NCI-H146 (cell line): ENCODE measurements around the gene IKZF3.
A peak's percentile ranks its signal among the peaks of the same experiment; 100 is the strongest.
"Not testable (repeated sequence)": the region's sequence is repeated elsewhere in the genome, so short reads cannot be mapped to it uniquely, and the experiment has no call there.

ENCODE experiments used
- DNase-seq: peaks from one replicate; lab custom pipeline; 2025; lab: John Stamatoyannopoulos, UW

The IKZF3 gene

DNA sequence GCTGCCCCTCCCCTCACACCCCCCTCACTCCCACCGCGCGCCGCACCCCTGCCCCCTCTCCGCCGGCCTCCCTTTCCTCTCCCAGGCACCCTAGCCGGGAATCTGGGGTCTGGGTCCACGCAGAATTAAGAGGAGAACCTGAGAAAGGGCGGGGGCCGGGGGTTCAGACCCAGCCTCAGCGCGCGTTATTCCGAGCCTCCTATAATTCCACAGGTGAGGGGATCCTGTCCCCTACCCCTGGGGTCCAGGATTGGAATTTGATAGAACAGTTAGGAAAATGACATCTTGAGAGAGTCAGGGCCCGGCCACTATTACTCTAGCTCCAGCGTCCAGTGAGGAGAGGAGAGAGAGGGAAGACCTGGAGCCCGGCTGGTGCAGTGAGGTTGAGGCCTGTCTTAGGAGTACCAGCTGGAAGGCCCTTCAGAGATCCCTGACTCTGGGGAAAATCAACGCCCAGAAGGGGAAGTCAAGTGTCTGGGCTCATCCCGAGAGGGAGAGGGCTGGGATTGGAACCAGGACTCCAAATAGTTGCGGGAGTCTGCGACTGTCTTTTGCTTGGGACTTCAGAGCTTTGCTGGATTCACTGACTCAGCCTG is 109.1 kb downstream of the IKZF3 start:
- no peak for DNase-seq

- peak; percentile 75 for DNase-seq
Measured at GRCh38 chr17:39754161-39754957, 109.8 kb downstream of the IKZF3 start.

- peak; percentile 64 for DNase-seq
Measured at GRCh38 chr17:39753514-39754160, 110.5 kb downstream of the IKZF3 start.

DNA sequence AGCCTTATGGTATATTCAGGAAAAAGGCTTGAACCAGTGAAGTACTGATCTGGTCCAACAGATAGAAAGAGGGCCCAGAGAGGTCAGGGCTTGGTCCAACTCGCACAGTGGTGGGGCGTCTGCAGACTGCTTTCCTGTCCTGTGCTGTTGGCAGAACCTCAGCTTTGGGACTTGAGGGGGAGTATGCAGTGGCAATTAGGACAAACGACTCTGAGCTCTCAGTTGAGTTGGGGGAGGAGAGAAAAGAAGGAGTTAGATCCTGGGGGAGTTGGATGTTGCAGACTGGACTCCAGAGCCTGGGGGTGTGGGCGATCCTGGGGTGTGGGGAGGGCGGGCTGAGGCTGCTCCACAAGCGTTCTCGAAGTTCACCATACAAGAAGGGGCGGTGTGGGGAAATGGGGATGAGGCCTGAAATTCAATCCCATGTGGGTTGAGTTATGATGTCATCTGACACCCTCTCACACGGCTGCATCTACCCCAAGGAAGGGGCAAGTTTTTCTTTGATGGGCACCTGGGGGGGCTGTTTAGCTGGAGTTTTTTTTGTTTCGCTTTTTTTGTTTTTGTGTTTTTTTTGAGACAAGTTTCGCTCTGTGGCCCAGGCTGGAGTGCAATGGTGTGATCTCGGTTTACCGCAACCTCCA is 111.8 kb downstream of the IKZF3 start:
- no peak for DNase-seq

DNA sequence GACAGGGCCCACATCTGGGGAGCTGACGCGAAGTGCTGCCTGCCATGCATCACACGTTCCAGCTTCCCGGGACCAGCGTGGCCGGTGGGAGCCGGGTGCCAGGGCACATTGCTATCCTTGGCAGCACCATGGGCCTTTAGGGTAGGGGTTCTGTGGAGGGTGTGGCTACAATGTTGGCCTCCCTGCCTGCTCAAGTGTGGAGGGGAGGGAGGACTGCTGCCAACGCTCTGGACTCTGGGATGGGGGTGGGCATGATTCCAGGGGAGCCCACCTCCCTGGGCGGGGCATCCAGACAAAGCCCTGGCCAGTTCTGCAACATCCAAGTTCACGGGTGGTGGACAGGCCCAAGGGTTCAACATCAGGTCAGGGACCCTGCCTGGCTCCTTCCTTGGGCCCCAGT is 112.5 kb downstream of the IKZF3 start:
- no peak for DNase-seq

GRCh38 chr17:39751016-39751543 is 113.0 kb downstream of the IKZF3 start:
- DNase-seq = no peak

DNA sequence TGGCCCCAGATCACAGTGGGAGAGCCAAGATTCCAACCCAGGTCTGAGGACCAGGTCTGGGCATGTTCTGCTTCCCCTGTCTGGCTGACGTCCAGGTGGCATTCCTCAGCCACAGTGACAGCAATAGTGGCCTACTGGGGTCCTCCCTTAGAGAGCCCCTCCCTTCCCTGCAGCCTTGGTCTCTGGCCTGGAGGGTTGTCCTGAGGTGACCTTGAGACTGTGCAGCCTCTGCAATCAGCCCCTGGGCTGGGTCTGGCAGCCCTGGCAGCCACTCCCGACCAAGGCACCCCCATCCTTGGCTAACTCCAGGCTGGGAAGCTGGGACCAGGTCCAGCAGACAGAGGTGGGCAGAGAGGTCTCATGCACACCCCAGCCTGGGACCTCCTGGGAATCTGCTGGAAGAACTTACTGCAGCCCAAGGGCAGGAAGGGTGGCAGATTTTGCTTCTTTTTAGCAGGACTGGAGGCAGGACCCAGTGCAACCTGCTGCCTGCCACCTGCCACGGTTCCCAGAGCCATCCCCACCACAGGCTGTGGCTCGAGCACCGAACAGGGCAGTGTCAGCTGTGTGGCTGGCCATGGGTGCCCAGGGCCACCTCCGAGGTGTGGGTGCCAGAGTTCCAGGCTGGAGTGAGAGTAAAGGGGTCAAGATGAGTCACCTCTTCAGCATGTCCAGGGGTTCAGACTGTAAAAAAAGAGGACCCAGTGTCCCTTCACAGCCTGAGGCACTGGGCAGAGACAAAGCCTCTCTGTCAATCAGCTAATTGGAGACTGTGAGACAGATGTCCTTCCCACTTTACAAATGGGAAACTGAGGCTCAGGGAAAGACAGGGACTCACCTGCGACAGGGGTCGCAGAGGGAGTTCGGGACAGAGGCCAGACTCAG is 113.7 kb downstream of the IKZF3 start:
- no peak for DNase-seq

DNA sequence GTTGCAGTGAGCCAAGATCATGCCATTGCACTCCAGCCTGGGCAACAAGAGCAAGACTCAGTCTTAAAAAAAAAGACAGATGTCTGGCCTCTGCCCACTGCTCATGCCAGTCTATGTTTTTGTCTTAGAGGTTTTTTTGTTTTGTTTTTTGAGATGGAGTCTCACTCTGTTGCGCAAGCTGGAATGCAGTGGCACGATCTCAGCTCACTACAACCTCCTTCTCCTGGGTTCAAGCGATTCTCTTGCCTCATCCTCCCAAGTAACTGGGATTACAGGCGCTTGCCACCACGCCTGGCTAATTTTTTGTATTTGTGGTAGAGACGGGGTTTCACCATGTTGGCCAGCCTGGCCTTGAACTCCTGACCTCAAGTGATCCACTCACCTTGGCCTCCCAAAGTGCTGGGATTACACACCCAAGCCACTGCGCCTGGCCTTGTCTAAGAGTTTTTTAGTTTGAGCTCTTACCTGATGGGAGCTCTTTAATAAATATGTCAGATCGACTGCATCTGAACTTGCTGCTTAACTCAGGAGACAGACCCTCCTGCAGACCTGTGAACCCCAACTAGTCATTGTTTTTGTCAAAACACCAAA is 115.6 kb downstream of the IKZF3 start:
- DNase-seq = not testable (repeated sequence)

GRCh38 chr17:39747745-39748144 is 116.4 kb downstream of the IKZF3 start:
- no peak for DNase-seq

- no peak for DNase-seq
Measured at GRCh38 chr17:39746145-39746461, 118.0 kb downstream of the IKZF3 start.

GRCh38 chr17:39745335-39746144 is 118.6 kb downstream of the IKZF3 start:
- no peak for DNase-seq

DNA sequence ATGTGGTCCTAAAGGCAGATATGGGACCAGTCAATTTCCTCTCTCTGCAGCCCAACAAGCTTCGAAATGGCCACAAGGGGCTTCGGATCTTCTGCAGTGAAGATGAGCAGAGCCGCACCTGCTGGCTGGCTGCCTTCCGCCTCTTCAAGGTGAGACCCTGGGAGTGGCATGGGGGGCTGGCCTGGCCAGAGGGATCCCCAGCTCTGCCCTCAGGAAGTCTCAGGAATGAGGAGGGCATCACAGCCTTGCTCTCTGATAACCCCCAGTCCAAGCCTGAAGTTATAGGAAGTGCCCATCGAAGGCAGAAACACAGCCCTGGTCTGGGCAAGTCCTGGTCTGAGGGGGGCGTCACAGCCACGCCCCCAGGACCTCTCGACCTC is 119.3 kb downstream of the IKZF3 start:
- no peak for DNase-seq

GRCh38 chr17:39744075-39744835 is 119.9 kb downstream of the IKZF3 start:
- DNase-seq = no peak

DNA sequence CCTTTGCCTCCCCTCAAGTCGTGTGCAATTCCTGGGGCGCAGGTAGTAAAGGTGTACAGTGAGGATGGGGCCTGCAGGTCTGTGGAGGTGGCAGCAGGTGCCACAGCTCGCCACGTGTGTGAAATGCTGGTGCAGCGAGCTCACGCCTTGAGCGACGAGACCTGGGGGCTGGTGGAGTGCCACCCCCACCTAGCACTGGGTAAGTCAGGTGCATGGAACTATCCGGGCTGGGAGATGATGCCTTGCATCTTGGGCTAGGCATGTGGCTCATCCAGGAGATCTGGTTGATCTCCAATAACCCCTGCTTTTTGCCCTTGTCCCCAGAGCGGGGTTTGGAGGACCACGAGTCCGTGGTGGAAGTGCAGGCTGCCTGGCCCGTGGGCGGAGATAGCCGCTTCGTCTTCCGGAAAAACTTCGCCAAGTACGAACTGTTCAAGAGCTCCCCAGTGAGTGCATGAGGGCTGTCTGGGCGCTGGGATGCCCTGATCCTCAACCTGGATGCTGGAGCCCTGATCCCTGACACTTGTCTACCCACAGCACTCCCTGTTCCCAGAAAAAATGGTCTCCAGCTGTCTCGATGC is 121.2 kb downstream of the IKZF3 start:
- DNase-seq = no peak

DNA sequence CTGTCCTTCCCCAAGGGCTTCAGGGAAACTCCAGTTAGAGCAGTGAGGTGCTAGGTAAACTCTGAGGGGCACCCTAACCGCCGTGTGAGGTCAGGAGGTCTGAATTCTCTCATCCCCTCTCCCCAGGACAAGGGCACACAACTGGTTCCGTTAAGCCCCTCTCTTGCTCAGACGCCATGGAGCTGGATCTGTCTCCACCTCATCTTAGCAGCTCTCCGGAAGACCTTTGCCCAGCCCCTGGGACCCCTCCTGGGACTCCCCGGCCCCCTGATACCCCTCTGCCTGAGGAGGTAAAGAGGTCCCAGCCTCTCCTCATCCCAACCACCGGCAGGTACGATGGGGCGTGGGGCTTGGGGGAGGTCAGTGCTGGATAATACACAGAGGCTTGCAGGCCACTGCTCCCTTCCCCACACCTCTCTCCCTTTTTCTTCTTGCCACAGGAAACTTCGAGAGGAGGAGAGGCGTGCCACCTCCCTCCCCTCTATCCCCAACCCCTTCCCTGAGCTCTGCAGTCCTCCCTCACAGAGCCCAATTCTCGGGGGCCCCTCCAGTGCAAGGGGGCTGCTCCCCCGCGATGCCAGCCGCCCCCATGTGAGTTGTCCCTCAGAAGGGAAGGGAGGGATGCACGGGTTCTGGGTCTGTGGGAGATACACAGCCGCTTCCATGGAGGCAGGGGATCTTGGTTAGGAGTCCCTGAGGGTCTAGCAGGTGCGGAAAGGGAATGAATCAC is 121.8 kb downstream of the IKZF3 start:
- DNase-seq = no peak

GRCh38 chr17:39740357-39741111 is 123.6 kb downstream of the IKZF3 start:
- no peak for DNase-seq

- no peak for DNase-seq
Measured at GRCh38 chr17:39739885-39740356, 124.2 kb downstream of the IKZF3 start.
